GM11168 (cell line): ENCODE measurements around the gene SDK2.
"Not testable (repeated sequence)": the region's sequence is repeated elsewhere in the genome, so short reads cannot be mapped to it uniquely, and the experiment has no call there.

ENCODE experiments used
- in situ Hi-C: fragments of 300-500 bp; cut with MboI; formaldehyde crosslinking; loops from one replicate; pipeline ENCODE4 v1.12.0; 2022; ENCODE audit warnings: low sequenced_read_pairs; ENCODE audit not compliant: unreplicated experiment

The SDK2 gene

DNA sequence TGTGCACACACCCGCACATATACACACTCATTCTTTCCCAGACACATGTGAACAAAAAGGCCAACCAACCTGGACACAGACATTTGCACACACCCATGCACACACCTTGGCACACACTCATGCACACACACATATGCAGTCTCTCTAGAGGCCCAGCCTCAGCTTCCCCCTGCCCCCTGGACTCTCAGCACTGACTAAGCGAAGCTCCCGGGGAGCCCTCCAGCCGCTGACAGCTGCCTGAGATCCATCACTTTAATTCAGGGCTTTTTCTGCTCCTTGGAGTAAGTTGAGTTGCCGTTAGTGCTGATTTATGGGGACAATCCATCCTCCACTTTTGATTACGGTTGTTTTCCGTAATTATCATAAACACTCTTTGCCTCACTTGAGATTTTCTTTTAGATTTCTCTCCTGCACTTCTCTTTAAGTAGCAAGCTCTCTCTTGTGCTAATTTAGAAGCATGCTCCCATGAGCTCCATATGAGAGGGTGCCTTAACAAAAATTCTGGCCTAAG, 173.9 kb downstream of the SDK2 start:
- in situ Hi-C loops, result no loop called here

- in situ Hi-C loops, result no loop called here
Observed at GRCh38 chr17:73469311-73469710, 174.9 kb downstream of the SDK2 start.

GRCh38 chr17:73468221-73468620, 176.0 kb downstream of the SDK2 start:
- in situ Hi-C loops, result no loop called here

GRCh38 chr17:73467651-73468050, 176.6 kb downstream of the SDK2 start:
- in situ Hi-C loops, result no loop called here

DNA sequence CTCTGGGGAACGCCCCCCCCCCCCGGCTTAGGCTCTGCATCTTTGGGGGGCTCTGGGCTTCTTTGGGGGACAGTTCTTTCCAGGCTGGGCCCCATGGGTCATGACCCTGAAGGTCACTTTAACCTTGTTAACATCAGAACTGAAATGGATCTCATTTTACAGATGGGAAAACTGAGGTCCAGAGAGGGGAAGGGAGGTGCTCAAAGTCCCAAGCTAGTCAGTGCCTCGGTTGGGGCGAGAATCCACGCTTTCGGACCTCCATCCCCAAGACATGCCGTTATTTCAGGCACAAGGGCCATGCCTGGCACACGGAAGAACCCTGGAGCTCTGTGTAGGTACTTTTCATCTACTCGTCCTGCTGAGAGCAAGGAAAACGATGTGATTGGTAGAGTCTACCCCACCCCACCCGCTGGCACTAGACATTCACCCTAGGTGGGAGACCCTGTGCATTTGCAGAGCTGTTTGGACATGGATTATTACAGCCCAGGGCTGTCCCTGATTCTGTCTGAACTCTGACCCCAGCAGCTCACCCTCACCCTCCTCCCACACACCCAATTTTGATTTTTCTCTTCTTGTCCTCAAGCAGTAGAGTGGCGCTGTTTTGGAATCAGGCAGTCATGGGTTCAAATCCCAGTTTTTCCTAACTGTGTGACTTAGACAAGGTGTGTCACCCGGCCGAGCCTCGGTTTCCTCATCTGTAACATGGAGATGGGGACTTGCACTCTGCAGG, 177.4 kb downstream of the SDK2 start:
- in situ Hi-C loops, result no loop called here

- in situ Hi-C loops, result no loop called here
Observed at GRCh38 chr17:73465953-73466230, 178.4 kb downstream of the SDK2 start.

DNA sequence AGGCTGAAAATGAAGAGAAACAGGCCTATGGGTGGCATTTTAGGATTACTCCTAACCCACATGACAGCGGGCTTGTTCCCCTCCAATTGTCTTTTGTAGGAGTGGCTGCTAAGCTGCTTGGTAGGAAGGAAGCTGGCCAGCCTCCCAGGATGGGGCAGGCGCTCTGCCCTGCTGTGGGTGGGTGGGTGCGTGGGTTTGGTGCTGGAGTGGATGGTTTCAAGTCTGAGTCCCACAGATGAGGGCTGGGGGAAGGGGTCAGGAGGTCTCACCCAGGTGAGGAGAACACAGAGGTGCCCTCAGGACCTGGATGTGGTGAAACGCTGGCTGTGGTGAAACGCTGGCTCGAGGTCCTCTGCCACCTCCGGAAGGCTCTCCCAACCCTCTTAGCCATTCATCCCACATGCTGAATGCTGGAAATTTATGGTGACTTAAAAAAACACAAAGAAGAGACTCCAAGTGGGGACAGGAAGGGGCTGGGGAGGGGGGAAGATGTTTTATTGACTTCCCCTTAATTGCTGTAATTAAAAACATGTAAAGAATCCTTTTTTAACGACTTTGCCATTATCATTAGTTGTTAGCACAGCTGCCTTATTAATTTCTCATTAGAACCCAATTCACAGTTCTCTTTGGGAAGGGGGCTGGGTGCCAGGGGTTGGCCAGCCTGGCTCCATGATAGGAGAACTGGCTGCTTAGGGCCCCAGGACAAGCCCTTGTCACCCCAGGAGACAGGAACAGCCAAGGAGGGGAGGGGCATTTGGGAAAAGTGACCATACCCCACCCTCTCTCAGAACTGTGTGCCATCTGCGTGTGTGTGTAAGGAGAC, 178.9 kb downstream of the SDK2 start:
- in situ Hi-C loops, result no loop called here

- in situ Hi-C loops, result no loop called here
Observed at GRCh38 chr17:73464447-73464846, 179.8 kb downstream of the SDK2 start.

DNA sequence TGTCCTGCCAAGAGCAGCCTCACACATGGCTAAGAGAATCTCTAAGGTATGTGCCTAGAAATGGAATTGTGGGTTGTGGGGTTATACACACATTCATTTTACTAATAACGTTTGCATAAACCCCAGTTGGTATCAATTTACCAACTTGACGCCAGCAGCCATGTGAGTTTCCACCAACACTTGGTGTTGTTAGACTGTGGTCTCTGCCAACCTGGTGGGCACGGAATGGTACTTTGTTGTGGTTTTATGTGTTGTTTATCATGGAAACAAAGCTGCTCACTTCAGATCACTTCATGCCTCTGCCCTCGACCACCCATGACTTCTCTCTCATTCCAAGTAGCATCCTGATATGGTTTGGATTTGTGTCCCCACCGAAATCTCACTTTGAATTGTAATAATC, 180.4 kb downstream of the SDK2 start:
- in situ Hi-C loops, result no loop called here

DNA sequence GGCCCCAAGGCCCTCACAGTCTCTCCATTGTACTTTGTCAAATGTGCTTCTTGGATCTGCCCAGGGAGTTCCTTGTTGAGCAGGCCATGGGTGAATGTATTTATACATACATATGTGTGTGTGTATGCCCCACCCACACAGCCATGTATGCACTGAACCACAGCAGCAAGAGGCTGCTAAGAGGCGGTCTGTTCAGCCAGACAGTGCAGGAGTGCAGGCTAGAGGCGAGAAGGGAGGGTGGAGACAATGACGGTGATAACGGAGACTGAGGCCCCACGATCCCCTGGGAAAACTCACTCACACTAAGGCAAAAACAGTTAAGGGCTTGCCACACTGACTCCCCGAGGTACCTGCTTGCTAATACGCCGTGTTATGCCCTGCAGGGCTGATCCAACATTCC, 181.4 kb downstream of the SDK2 start:
- in situ Hi-C loops, result no loop called here

- in situ Hi-C loops, result no loop called here
Observed at GRCh38 chr17:73459980-73460379, 184.3 kb downstream of the SDK2 start.

DNA sequence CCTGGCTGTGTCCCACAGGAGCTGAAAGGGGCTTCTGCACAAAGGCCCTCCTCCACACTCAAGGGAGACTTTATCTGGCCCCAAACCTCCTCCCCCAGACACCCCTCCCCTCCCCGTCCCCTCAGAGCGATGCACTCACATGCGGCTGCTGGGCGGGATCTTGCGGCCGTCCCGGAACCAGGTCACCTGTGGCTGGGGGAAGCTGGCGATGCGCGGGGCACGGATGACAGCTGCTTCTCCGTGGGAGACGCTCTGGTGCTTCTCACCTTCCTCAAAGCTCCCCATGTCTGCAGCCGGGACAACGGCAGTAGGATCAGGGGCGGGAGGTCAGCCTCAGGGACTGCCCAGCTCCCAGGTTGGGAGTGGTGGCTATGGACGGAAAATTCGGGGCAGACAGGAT, 188.5 kb downstream of the SDK2 start:
- in situ Hi-C loops, result no loop called here

- in situ Hi-C loops, result no loop called here
Observed at GRCh38 chr17:73455050-73455687, 189.1 kb downstream of the SDK2 start.

GRCh38 chr17:73453494-73453893, 190.8 kb downstream of the SDK2 start:
- in situ Hi-C loops, result not testable (repeated sequence)

DNA sequence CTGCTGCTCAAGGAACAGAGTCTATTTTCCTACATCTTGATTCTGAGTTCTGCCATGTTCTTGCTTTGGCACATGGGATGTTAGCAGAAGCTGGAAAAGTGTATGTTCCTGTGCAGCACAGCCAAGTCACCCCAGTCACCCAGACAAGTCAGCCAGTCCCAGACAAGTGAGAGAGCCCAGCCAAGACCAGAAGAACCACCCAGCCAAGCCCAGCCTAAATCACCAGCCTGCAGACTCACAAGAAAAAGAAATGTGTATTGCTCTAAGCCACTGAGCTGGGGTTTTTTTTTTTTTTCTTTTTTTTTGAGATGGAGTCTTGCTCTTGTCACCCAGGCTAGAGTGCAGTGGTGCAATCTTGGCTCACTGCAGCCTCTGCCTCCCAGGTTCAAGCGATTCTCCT, 191.2 kb downstream of the SDK2 start:
- in situ Hi-C loops, result no loop called here

GRCh38 chr17:73452009-73452408, 192.2 kb downstream of the SDK2 start:
- in situ Hi-C loops, result no loop called here

DNA sequence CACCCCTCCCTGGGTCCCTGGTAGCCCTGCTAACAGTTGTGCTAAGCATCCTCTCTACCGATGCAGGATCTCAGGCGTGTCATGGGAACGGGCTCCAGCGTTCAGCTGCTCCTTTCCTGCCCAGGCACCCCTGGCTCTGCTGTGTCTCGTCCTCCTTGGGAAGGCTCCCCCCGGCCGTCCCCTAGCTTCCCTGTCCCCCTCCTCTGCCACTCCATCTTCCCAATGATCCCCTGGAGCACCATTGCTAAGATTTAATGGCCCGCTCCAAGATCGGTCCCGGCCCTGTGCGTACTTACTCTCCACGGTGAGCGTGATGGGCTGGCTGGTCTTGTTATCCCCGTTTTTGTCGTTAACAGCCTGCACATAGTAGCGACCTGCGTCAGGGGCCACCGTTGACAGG, 196.9 kb downstream of the SDK2 start:
- in situ Hi-C loops, result no loop called here

GRCh38 chr17:73446617-73447016, 197.6 kb downstream of the SDK2 start:
- in situ Hi-C loops, result no loop called here

- in situ Hi-C loops, result no loop called here
Observed at GRCh38 chr17:73445466-73445865, 198.8 kb downstream of the SDK2 start.

GRCh38 chr17:73444021-73444420, 200.2 kb downstream of the SDK2 start:
- in situ Hi-C loops, result no loop called here

GRCh38 chr17:73439597-73439996, 204.6 kb downstream of the SDK2 start:
- in situ Hi-C loops, result no loop called here
